HUES6 (cell line): ENCODE results near the gene DTX1.

Experiments
- H3K27ac ChIP-seq: 2 replicates; pipeline ENCODE4 v1.7.0; 2013; ENCODE audit warnings: low read depth, mild to moderate bottlenecking, low read length, inconsistent platforms
- H3K27me3 ChIP-seq: 2 replicates; pipeline ENCODE4 v1.6.1; 2013; ENCODE audit warnings: low read length; ENCODE audit not compliant: control insufficient read depth, insufficient read depth
- H3K36me3 ChIP-seq: 2 replicates; pipeline ENCODE4 v1.6.1; 2013; ENCODE audit warnings: low read length; ENCODE audit not compliant: control insufficient read depth, insufficient read depth
- H3K4me1 ChIP-seq: 2 replicates; pipeline ENCODE4 v1.6.1; 2013; ENCODE audit warnings: low read length; ENCODE audit not compliant: control insufficient read depth, insufficient read depth
- H3K4me3 ChIP-seq: 2 replicates; pipeline ENCODE4 v1.5.1; 2013; ENCODE audit warnings: low read depth, low read length
- H3K9ac ChIP-seq: one replicate; pipeline ENCODE4 v1.6.1; 2013; ENCODE audit warnings: mild to moderate bottlenecking, low read length
- H3K9me3 ChIP-seq: 2 replicates; pipeline ENCODE4 v1.6.1; 2013; ENCODE audit warnings: low read depth, low read length; ENCODE audit not compliant: control insufficient read depth, insufficient read depth

Gene DTX1

DNA sequence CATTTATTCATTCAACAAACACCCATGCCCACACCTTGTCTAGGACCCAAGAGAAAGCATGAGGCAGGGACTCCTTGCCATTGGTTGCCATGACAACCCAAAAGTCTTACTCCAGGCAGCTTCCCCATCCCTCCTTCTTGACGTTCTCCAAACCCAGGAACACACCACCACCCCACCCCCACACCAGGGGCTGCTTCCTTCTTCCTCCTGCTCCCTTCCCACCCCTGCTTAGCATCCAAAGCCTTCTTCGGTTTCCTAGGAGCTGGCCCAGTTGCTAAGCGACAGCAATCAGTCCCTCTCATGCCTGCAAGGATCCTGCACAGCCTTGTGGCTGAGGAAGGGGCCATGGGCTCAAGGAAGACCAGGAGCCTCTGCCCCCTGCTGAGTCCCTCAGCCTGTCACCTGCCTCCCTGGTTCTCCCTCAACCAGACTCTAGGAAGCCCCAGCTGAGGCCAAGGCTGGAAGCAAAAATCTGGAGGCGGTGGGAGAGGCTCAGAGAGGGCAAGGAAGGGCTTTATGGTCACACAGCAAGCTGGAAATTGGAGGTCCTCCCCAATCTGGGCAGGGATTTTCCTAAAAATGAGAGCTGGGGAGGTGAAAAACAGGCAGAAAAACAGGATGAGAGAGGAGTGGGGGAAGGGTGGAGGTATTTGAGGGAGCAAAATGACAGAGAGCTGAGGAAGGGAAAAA, 63.6 kb downstream of the DTX1 start:
- Histone ChIP-seq H3K27ac (no peak overlapping the region), H3K27me3 (no peaks in the 10 kb centered on the region), H3K4me1 (no peaks in the 10 kb centered on the region)

GRCh38 chr12:113120670-113121370, 64.3 kb downstream of the DTX1 start:
- Histone ChIP-seq H3K27ac (no peak overlapping the region), H3K4me1 (no peaks in the 10 kb centered on the region), H3K9me3 (no peaks in the 10 kb centered on the region), H3K27me3 (no peaks in the 10 kb centered on the region), H3K9ac (no peak overlapping the region), H3K4me3 (no peak overlapping the region), H3K36me3 (no peaks in the 10 kb centered on the region)

More for the DNA sequence above, 63.6 kb downstream of the DTX1 start:
- Histone ChIP-seq H3K36me3 (no peaks in the 10 kb centered on the region), H3K9ac (no peak overlapping the region), H3K4me3 (no peak overlapping the region), H3K9me3 (no peaks in the 10 kb centered on the region)

DNA sequence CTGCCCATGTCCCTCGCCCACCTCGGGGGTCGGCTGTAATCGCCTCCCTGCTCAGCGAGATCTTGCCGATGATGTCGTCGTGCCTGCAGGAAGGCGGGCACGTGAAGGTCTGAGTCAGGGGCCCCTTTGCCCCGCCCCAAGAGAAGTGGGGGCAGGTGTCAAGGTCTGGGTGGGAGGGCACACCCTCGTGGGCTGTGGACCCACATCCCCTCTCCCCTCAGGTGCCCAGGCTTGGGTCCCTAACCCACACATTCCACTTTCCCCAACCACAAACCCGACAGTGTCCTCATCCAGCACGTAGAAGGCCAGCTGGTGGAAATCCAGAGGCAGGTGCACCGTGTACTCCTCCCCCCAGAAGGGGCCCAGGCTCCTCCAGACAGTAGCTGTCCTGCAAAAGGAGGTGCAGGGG, 71.3 kb downstream of the DTX1 start:
- no peak overlapping the region for H3K9ac ChIP-seq

DNA sequence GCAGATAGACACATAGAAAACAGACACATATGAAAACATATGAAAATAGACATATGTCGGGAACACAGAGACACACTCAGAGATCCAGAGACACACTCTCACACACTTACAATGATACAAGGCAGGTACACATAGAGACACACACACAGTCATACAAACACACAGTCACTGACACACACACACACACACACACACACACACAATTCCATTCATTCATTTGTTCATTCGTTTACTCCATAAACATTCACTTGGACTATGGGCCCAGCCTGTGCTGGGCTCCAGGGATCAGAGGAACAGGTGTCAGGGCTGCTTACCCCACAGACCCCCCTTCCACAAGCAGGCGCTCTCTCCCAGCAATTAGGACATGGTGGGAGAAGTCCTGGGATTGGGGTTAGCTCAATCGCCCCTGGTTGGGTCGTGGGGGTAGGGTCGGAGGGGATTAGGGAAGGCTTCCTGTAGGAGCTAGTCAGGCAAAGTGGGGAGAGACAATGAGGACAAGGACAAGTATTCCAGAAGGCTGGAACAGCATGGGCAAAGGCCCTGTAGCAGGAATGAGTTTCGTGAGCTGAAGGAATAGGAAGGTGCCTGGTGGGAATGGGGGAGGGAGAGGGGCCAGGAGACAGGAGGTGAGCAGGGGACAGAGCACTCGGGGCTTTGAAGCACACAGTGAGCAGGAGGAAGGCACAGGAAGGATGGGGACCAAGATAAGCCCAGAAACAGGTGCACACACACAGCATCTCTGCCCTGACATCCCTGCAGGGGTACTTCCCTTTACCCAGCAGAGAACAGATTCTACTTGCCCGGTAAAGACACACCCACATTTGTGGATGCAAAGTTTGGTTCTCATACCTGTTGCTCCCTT, 72.5 kb downstream of the DTX1 start:
- Histone ChIP-seq H3K27ac (no peak overlapping the region), H3K4me1 (no peaks in the 10 kb centered on the region)

More for the DNA sequence above, 71.3 kb downstream of the DTX1 start:
- no peaks in the 10 kb centered on the region for H3K36me3 ChIP-seq
- no peak overlapping the region for H3K27ac ChIP-seq
- no peaks in the 10 kb centered on the region for H3K9me3 ChIP-seq
- H3K27me3 ChIP-seq: no peaks in the 10 kb centered on the region
- H3K4me1 ChIP-seq: no peaks in the 10 kb centered on the region
- no peak overlapping the region for H3K4me3 ChIP-seq

GRCh38 chr12:113129664-113130456, 73.3 kb downstream of the DTX1 start:
- Histone ChIP-seq H3K4me1 (0 out of 2 replicates have a peak, but pooled peaks cover under 1% of the 10 kb centered on the region), H3K9ac (no peak overlapping the region), H3K4me3 (no peak overlapping the region), H3K9me3 (no peaks in the 10 kb centered on the region), H3K27me3 (peaks cover 14% of the 10 kb centered on the region), H3K36me3 (no peaks in the 10 kb centered on the region), H3K27ac (no peak overlapping the region)

More for the DNA sequence above, 72.5 kb downstream of the DTX1 start:
- Histone ChIP-seq H3K4me3 (no peak overlapping the region), H3K9me3 (no peaks in the 10 kb centered on the region), H3K36me3 (no peaks in the 10 kb centered on the region), H3K27me3 (peaks cover 6% of the 10 kb centered on the region; the same call in 1 of the 2 replicates), H3K9ac (no peak overlapping the region)

GRCh38 chr12:113130457-113131135, 74.1 kb downstream of the DTX1 start:
- Histone ChIP-seq H3K9me3 (no peaks in the 10 kb centered on the region), H3K36me3 (no peaks in the 10 kb centered on the region), H3K27me3 (peaks cover 20% of the 10 kb centered on the region), H3K27ac (no peak overlapping the region), H3K4me1 (0 out of 2 replicates have a peak, but pooled peaks cover 4% of the 10 kb centered on the region), H3K9ac (no peak overlapping the region), H3K4me3 (no peak overlapping the region)

DNA sequence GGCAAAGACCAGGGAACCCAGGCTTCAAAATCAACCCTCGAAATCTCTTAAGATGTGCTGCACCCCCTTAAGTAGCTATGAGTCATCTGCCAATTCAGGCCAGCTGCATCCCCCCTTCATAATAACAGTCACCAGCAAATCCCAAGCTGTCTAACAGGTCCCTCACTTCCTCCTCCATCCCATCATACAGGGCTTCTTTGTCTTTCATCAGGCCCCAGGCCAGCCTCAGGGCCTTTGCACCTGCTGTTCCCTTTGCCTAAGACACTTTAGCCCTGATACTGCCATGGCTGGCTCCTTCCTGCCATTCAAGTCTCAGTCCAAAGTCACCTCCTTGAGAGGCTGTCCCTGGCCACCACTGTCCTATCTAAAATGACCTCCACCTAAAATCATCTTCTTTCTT, 75.0 kb downstream of the DTX1 start:
- H3K9ac ChIP-seq: no peak overlapping the region
- H3K9me3 ChIP-seq: no peaks in the 10 kb centered on the region
- H3K36me3 ChIP-seq: no peaks in the 10 kb centered on the region
- H3K4me3 ChIP-seq: no peak overlapping the region
- H3K27ac ChIP-seq: no peak overlapping the region
- H3K4me1 ChIP-seq: 0 out of 2 replicates have a peak, but pooled peaks cover 11% of the 10 kb centered on the region
- peaks cover 28% of the 10 kb centered on the region for H3K27me3 ChIP-seq

GRCh38 chr12:113133036-113133435, 76.5 kb downstream of the DTX1 start:
- Histone ChIP-seq H3K4me1 (0 out of 2 replicates have a peak, but pooled peaks cover 11% of the 10 kb centered on the region), H3K4me3 (no peak overlapping the region), H3K27ac (no peak overlapping the region), H3K9ac (no peak overlapping the region), H3K27me3 (peaks cover 28% of the 10 kb centered on the region), H3K36me3 (no peaks in the 10 kb centered on the region), H3K9me3 (no peaks in the 10 kb centered on the region)

GRCh38 chr12:113133666-113134065, 77.1 kb downstream of the DTX1 start:
- H3K27ac ChIP-seq: no peak overlapping the region
- 0 out of 2 replicates have a peak, but pooled peaks cover 11% of the 10 kb centered on the region for H3K4me1 ChIP-seq
- H3K9ac ChIP-seq: no peak overlapping the region
- peaks cover 28% of the 10 kb centered on the region for H3K27me3 ChIP-seq
- H3K36me3 ChIP-seq: no peaks in the 10 kb centered on the region
- no peak overlapping the region for H3K4me3 ChIP-seq
- no peaks in the 10 kb centered on the region for H3K9me3 ChIP-seq

DNA sequence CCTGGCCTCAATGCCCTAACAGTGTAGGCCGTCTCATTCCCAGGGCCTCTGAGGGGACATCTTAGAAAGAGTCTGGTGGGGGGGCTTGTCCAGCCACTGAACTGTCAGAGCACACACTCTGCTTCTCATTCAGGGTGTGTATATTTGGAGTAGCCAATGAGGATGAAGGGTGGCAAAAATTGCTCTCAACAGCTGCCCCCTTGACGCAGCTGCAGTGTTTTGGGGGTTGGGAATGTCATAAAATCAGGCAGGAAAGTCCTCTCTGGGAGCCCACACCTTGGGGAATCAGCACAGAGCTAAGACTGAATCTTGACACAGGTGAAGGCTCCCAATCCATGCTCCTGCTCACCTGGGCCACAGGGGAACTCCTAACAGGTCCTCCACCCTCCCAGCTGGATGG, 77.5 kb downstream of the DTX1 start:
- no peaks in the 10 kb centered on the region for H3K36me3 ChIP-seq
- H3K27ac ChIP-seq: no peak overlapping the region
- no peaks in the 10 kb centered on the region for H3K9me3 ChIP-seq
- H3K9ac ChIP-seq: no peak overlapping the region
- no peak overlapping the region for H3K4me3 ChIP-seq
- 0 out of 2 replicates have a peak, but pooled peaks cover 11% of the 10 kb centered on the region for H3K4me1 ChIP-seq
- peaks cover 28% of the 10 kb centered on the region for H3K27me3 ChIP-seq
